GM23338 (cell line): ENCODE results near the gene PTPN13. TPM values are rescaled to one million over a fixed set of nuclear protein-coding genes. Genes with fewer than 3 reads are reported as not detected.

ENCODE experiments used
- ATAC-seq: fragments of 200-7000 bp; cut with Tn5 transposase; 3 replicates; pipeline ENCODE4 v1.9.1; 2020
- DNase-seq: peaks from one replicate; pipeline ENCODE4 v3.0.0-alpha.2; 2015; ENCODE audit warnings: low spot score
- H2AFZ ChIP-seq: fragments of 200-600 bp; sonication (generic); 2 replicates; pipeline ENCODE4 v1.8.0; 2016; ENCODE audit warnings: antibody characterized with exemption, mild to moderate bottlenecking, moderate library complexity
- H3F3A ChIP-seq: fragments of 200-600 bp; sonication (generic); replicated peaks from 2 replicates; pipeline ENCODE4 v1.8.0; 2017; ENCODE audit warnings: antibody characterized with exemption, mixed run types, low read depth
- H3K27ac ChIP-seq: fragments of 200-600 bp; sonication (generic); 2 replicates; pipeline ENCODE4 v1.6.1; 2016; ENCODE audit warnings: low read depth
- H3K27me3 ChIP-seq: fragments of 200-600 bp; sonication (generic); 2 replicates; pipeline ENCODE4 v1.8.0; 2016; ENCODE audit warnings: mild to moderate bottlenecking, mixed run types, moderate library complexity; ENCODE audit not compliant: insufficient read depth
- H3K36me3 ChIP-seq: fragments of 200-600 bp; sonication (generic); 2 replicates; pipeline ENCODE4 v1.8.0; 2016; ENCODE audit warnings: mild to moderate bottlenecking; ENCODE audit not compliant: insufficient read depth
- H3K4me1 ChIP-seq: fragments of 200-600 bp; sonication (generic); 2 replicates; pipeline ENCODE4 v1.8.0; 2016; ENCODE audit warnings: mild to moderate bottlenecking, moderate library complexity; ENCODE audit not compliant: insufficient read depth
- H3K4me2 ChIP-seq: fragments of 200-600 bp; sonication (generic); 2 replicates; pipeline ENCODE4 v1.7.1; 2017; ENCODE audit warnings: mixed run types
- H3K4me3 ChIP-seq: fragments of 200-600 bp; sonication (generic); 2 replicates; pipeline ENCODE4 v1.6.1; 2016; ENCODE audit warnings: mixed run types
- H3K79me2 ChIP-seq: fragments of 200-600 bp; sonication (generic); replicated peaks from 2 replicates; pipeline ENCODE4 v1.8.0; 2017; ENCODE audit warnings: mild to moderate bottlenecking; ENCODE audit not compliant: insufficient read depth
- H3K9me2 ChIP-seq: fragments of 200-600 bp; sonication (generic); 2 replicates; pipeline ENCODE4 v1.8.0; 2017; ENCODE audit not compliant: insufficient read depth
- H4K20me1 ChIP-seq: fragments of 200-600 bp; sonication (generic); replicated peaks from 2 replicates; pipeline ENCODE4 v1.8.0; 2017; ENCODE audit warnings: mild to moderate bottlenecking; ENCODE audit not compliant: insufficient read depth
- H3K27ac Mint-ChIP-seq: 2 replicates; pipeline ENCODE4 v1.8.0; 2020; ENCODE audit warnings: inconsistent platforms, mild to moderate bottlenecking, moderate library complexity, mixed read lengths
- H3K27me3 Mint-ChIP-seq: 3 replicates; pipeline ENCODE4 v1.8.0; 2022; ENCODE audit warnings: low read depth, mild to moderate bottlenecking, moderate library complexity, mixed read lengths, inconsistent platforms; ENCODE audit not compliant: insufficient read depth, poor library complexity
- H3K36me3 Mint-ChIP-seq: 3 replicates; pipeline ENCODE4 v1.8.0; 2021; ENCODE audit warnings: low read depth, mild to moderate bottlenecking, inconsistent platforms, moderate library complexity, mixed read lengths
- H3K4me1 Mint-ChIP-seq: 3 replicates; pipeline ENCODE4 v1.8.0; 2020; ENCODE audit warnings: mild to moderate bottlenecking, inconsistent platforms, mixed read lengths
- H3K4me3 Mint-ChIP-seq: 3 replicates; pipeline ENCODE4 v1.8.0; 2021; ENCODE audit warnings: moderate library complexity, mild to moderate bottlenecking, inconsistent platforms, mixed read lengths
- H3K9me3 Mint-ChIP-seq: 3 replicates; pipeline ENCODE4 v1.8.0; 2020; ENCODE audit warnings: moderate library complexity, mild to moderate bottlenecking, inconsistent platforms, mixed read lengths
- CREB1 ChIP-seq: fragments of 250-450 bp; sonication (Bioruptor Pico); IDR thresholded peaks from 2 replicates; pipeline ENCODE4 v1.5.0; 2020; ENCODE audit warnings: low read depth, mild to moderate bottlenecking, moderate library complexity
- CTCF ChIP-seq, 2 experiments: fragments of 200-600 bp in 1 of 2; sonication (generic) in 1 of 2; conservative IDR thresholded peaks; 2 replicates each; pipeline versions ENCODE4 v1.5.1 to v1.6.1; 2016 to 2017; ENCODE audit warnings: antibody characterized with exemption in 2 of 2, low read depth in 2 of 2, mild to moderate bottlenecking in 2 of 2, moderate library complexity in 1 of 2
- ETS1 ChIP-seq: IDR thresholded peaks from 2 replicates; pipeline ENCODE4 v1.6.1; 2016; ENCODE audit warnings: antibody characterized with exemption
- EZH2 ChIP-seq: fragments of 200-600 bp; sonication (generic); IDR thresholded peaks from one replicate; pipeline ENCODE4 v1.8.0; 2017; ENCODE audit warnings: antibody characterized with exemption, mild to moderate bottlenecking, low read depth; ENCODE audit not compliant: unreplicated experiment
- EZH2phosphoT487 ChIP-seq: fragments of 200-600 bp; sonication (generic); IDR thresholded peaks from one replicate; pipeline ENCODE4 v1.8.1; 2018; ENCODE audit warnings: antibody characterized with exemption; ENCODE audit not compliant: unreplicated experiment
- JUNB ChIP-seq: IDR thresholded peaks from one replicate; pipeline ENCODE4 v1.6.1; 2016; ENCODE audit warnings: antibody characterized with exemption; ENCODE audit not compliant: unreplicated experiment
- NANOG ChIP-seq: IDR thresholded peaks from 2 replicates; pipeline ENCODE4 v1.6.1; 2016; ENCODE audit warnings: antibody characterized with exemption, borderline replicate concordance
- POLR2AphosphoS5 ChIP-seq: IDR thresholded peaks from 2 replicates; pipeline ENCODE4 v1.6.1; 2016; ENCODE audit warnings: antibody characterized with exemption, low read depth
- REST ChIP-seq: IDR thresholded peaks from one replicate; pipeline ENCODE4 v1.6.1; 2018; ENCODE audit warnings: antibody characterized with exemption; ENCODE audit not compliant: unreplicated experiment
- STAT1 ChIP-seq: IDR thresholded peaks from one replicate; pipeline ENCODE4 v1.6.1; 2016; ENCODE audit warnings: antibody characterized with exemption; ENCODE audit not compliant: unreplicated experiment
- ZNF114 ChIP-seq: fragments of 250-450 bp; sonication (Bioruptor Pico); IDR thresholded peaks from 2 replicates; pipeline ENCODE4 v1.5.0; 2020; ENCODE audit warnings: mild to moderate bottlenecking, moderate library complexity
- ZNF331 ChIP-seq: fragments of 250-450 bp; sonication (Bioruptor Pico); IDR thresholded peaks from 2 replicates; pipeline ENCODE4 v1.5.0; 2020; ENCODE audit warnings: low read depth, mild to moderate bottlenecking, moderate library complexity
- polyA plus RNA-seq: library from polyadenylated mRNA; unstranded; fragments of >200 nt; fragmentation: Nextera tagmentation; extraction: Ambion mirVana; gene quantifications from 2 replicates; pipeline ENCODE4 v1.2.1, GENCODE V29; 2016
- total RNA-seq: library from RNA; depleted of rRNA; stranded (reverse); fragments of >200 nt; shearing (Covaris generic); gene quantifications from 2 replicates; pipeline ENCODE4 v1.2.3, GENCODE V29; 2014

Gene PTPN13
- total and polyA plus RNA-seq, 2 experiments from 2014 or later: 12.6 to 49.9 TPM

- H3K79me2 ChIP-seq: no peaks in the 10 kb centered on the region
- H3K4me3 ChIP-seq: no peak overlapping the region
- Mint-ChIP-seq H3K27me3 (no peaks in the 10 kb centered on the region), H3K9me3 (peaks cover 8% of the 10 kb centered on the region; the same call in 2 of the 3 replicates), H3K4me1 (peaks cover 7% of the 10 kb centered on the region; the same call in 1 of the 3 replicates), H3K4me3 (no peak overlapping the region), H3K36me3 (peaks cover 64% of the 10 kb centered on the region), H3K27ac (no peak overlapping the region)
- H3K27me3 ChIP-seq: no peaks in the 10 kb centered on the region
- H4K20me1 ChIP-seq: no peaks in the 10 kb centered on the region
- no peak overlapping the region for H2AFZ ChIP-seq
- ATAC-seq (no peak), DNase-seq (no peak)
- H3K4me1 ChIP-seq: no peaks in the 10 kb centered on the region
- no peaks in the 10 kb centered on the region; the same call in 1 of the 2 replicates for H3K9me2 ChIP-seq
- TF ChIP-seq STAT1: no peak
- H3F3A ChIP-seq: no peaks in the 10 kb centered on the region
- no peak overlapping the region for H3K4me2 ChIP-seq
- H3K27ac ChIP-seq: no peak overlapping the region
- peaks cover 17% of the 10 kb centered on the region; the same call in 1 of the 2 replicates for H3K36me3 ChIP-seq
These were observed 216.7 kb downstream of the PTPN13 start for GRCh38 chr4:86810847-86811246.

GRCh38 chr4:86815653-86816052 is 221.5 kb downstream of the PTPN13 start:
- Histone ChIP-seq H3K4me3 (no peak overlapping the region), H3K27ac (no peak overlapping the region), H3F3A (no peaks in the 10 kb centered on the region), H3K36me3 (peaks cover 17% of the 10 kb centered on the region; the same call in 1 of the 2 replicates), H3K4me1 (0 out of 2 replicates have a peak, but pooled peaks cover 6% of the 10 kb centered on the region), H3K9me2 (peaks cover 7% of the 10 kb centered on the region; the same call in 1 of the 2 replicates), H3K79me2 (no peaks in the 10 kb centered on the region), H3K27me3 (no peaks in the 10 kb centered on the region), H4K20me1 (no peaks in the 10 kb centered on the region), H3K4me2 (no peak overlapping the region), H2AFZ (no peak overlapping the region)
- peaks cover 50% of the 10 kb centered on the region for H3K36me3 Mint-ChIP-seq
- peaks cover 12% of the 10 kb centered on the region; the same call in 2 of the 3 replicates for H3K4me1 Mint-ChIP-seq
- no peaks in the 10 kb centered on the region for H3K27me3 Mint-ChIP-seq
- no peak overlapping the region for H3K27ac Mint-ChIP-seq
- DNase-seq (no peak), ATAC-seq (no peak)
- H3K9me3 Mint-ChIP-seq: peaks cover 8% of the 10 kb centered on the region; the same call in 2 of the 3 replicates
- no peak overlapping the region for H3K4me3 Mint-ChIP-seq
- TF ChIP-seq EZH2phosphoT487 (no peak), EZH2 (no peak), JUNB (no peak), REST (no peak), CTCF (conservative IDR thresholded peaks at IDR 0.05; ENCODE audit: low read depth in 2 of 2) (no peak), ETS1 (no peak), ZNF114 (CRISPR knock-in tag) (no peak), STAT1 (no peak), CREB1 (CRISPR knock-in tag) (no peak), NANOG (no peak), ZNF331 (CRISPR knock-in tag) (no peak), POLR2AphosphoS5 (no peak)
